Skin of body (tissue), 2 donors: ENCODE data around the gene TKTL1. TPM values are rescaled to one million over a fixed set of nuclear protein-coding genes. Genes with fewer than 3 reads are reported as not detected.
"Not testable (repeated sequence)": the region's sequence is repeated elsewhere in the genome, so short reads cannot be mapped to it uniquely, and the experiment has no call there.

Experiments used
- DNase-seq: peaks from one replicate; lab custom pipeline; 2025; lab: John Stamatoyannopoulos, UW
- total RNA-seq: library from RNA; depleted of rRNA; stranded (reverse); fragments of >200 nt; gene quantifications from one replicate; pipeline ENCODE4 v1.2.3, GENCODE V29; 2014

TKTL1 gene
- 0.30 TPM for total RNA-seq

- no peak for DNase-seq
Measured at GRCh38 chrX:154295664-154296310, at the start of gene TKTL1. Gene TKTL1, plus strand, starts transcription at chrX:154295795. Its CDS starts 65 bp downstream, at chrX:154295860.

- DNase-seq: not testable (repeated sequence)
Measured at GRCh38 chrX:154247377-154248045, 48.1 kb upstream of the TKTL1 start.

- DNase-seq: not testable (repeated sequence)
Measured at GRCh38 chrX:154248076-154248475, 47.5 kb upstream of the TKTL1 start.

- DNase-seq: not testable (repeated sequence)
Measured at GRCh38 chrX:154257282-154257681, 38.3 kb upstream of the TKTL1 start, which contains the start of gene OPN1MW3. Gene OPN1MW3, plus strand, starts transcription at chrX:154257582. Its CDS starts 38 bp downstream, at chrX:154257620.

- DNase-seq: not testable (repeated sequence)
Measured at GRCh38 chrX:154258711-154259110, 36.9 kb upstream of the TKTL1 start.

- DNase-seq: not testable (repeated sequence)
Measured at GRCh38 chrX:154263072-154263471, 32.5 kb upstream of the TKTL1 start.

GRCh38 chrX:154269245-154269644 is 26.4 kb upstream of the TKTL1 start:
- not testable (repeated sequence) for DNase-seq

- not testable (repeated sequence) for DNase-seq
Measured at GRCh38 chrX:154284489-154285338, 10.9 kb upstream of the TKTL1 start.

GRCh38 chrX:154286406-154286805 is 9.2 kb upstream of the TKTL1 start:
- not testable (repeated sequence) for DNase-seq

GRCh38 chrX:154294791-154295574 is 612 bp upstream of the TKTL1 start, which contains the start of gene TEX28:
Gene TEX28, minus strand, starts transcription at chrX:154295124. Its CDS starts 3,007 bp downstream, at chrX:154292117.
- DNase-seq: no peak

GRCh38 chrX:154296731-154297130 is 1.1 kb downstream of the TKTL1 start:
- no peak for DNase-seq

- DNase-seq: no peak
Measured at GRCh38 chrX:154298312-154298711, 2.7 kb downstream of the TKTL1 start.

- no peak for DNase-seq
Measured at GRCh38 chrX:154300816-154301215, 5.2 kb downstream of the TKTL1 start.

GRCh38 chrX:154302998-154303397 is 7.4 kb downstream of the TKTL1 start:
- not testable (repeated sequence) for DNase-seq

GRCh38 chrX:154303476-154303875 is 7.9 kb downstream of the TKTL1 start:
- DNase-seq: no peak

GRCh38 chrX:154304846-154305245 is 9.3 kb downstream of the TKTL1 start:
- DNase-seq: no peak

GRCh38 chrX:154305541-154306205 is 10.1 kb downstream of the TKTL1 start:
- DNase-seq: no peak

GRCh38 chrX:154307202-154307601 is 11.6 kb downstream of the TKTL1 start:
- DNase-seq: no peak

GRCh38 chrX:154308108-154308946 is 12.7 kb downstream of the TKTL1 start:
- peak; percentile 3 for DNase-seq
